GM12878 (cell line): ENCODE measurements around the gene ZNF93. TPM values are rescaled to one million over a fixed set of nuclear protein-coding genes. Genes with fewer than 3 reads are reported as not detected.

ENCODE experiments used
- ATAC-seq: fragments of 200-7000 bp; cut with Tn5 transposase; 3 replicates; pipeline ENCODE4 v1.9.1; 2020; ENCODE audit warnings: mild to moderate bottlenecking, moderate library complexity
- BruUV-seq: library from RNA; stranded (reverse); fragments of 400-500 nt; replicated peaks from 2 replicates; lab custom pipeline; 2021; lab: Mats Ljungman, UMichigan
- CTCF ChIA-PET: fragments of 300-600 bp; sonication (Branson Sonifier 250); formaldehyde crosslinking; extraction: SDS; loops from one replicate; lab custom pipeline; 2021; ENCODE audit warnings: inconsistent platforms; lab: Yijun Ruan, JAX
- POLR2A ChIA-PET: fragments of 350-600 bp; formaldehyde crosslinking; extraction: SDS; loops from one replicate; lab custom pipeline; 2021; ENCODE audit warnings: inconsistent platforms; lab: Charles Lee
- RAD21 ChIA-PET: fragments of 300-600 bp; sonication (Branson Sonifier 250); formaldehyde crosslinking; loops from one replicate; lab custom pipeline; 2023; ENCODE audit warnings: antibody characterized with exemption; ENCODE audit not compliant: unreplicated experiment; lab: Charles Lee
- SMC1A ChIA-PET: fragments of 300-600 bp; sonication (Branson Sonifier 250); formaldehyde crosslinking; loops from one replicate; lab custom pipeline; 2023; ENCODE audit not compliant: unreplicated experiment, uncharacterized antibody; lab: Charles Lee
- DNase-seq: peaks from one replicate; pipeline ENCODE4 v3.0.0-alpha.2; 2011; ENCODE audit warnings: low read depth, low spot score
- FAIRE-seq: peaks from 3 replicates; lab custom pipeline; 2011; peaks lifted over from hg19 to GRCh38; lab: Jason Lieb, UNC
- H2AFZ ChIP-seq: 2 replicates; pipeline ENCODE4 v1.6.0; 2011; ENCODE audit warnings: low read depth, low read length, control low read depth; ENCODE audit not compliant: control insufficient read depth
- H3K27ac ChIP-seq: 2 replicates; pipeline ENCODE4 v1.5.1; 2011; ENCODE audit warnings: control low read depth; ENCODE audit not compliant: control insufficient read depth, insufficient read depth
- H3K27me3 ChIP-seq, 2 experiments: replicated peaks in 1 of 2; 2 replicates each; pipeline versions ENCODE4 v1.6.0 to v1.6.1; 2011; ENCODE audit warnings: low read length in 1 of 2; ENCODE audit not compliant: control insufficient read depth in 2 of 2, insufficient read depth in 2 of 2
- H3K36me3 ChIP-seq, 2 experiments: 2 replicates each; pipeline ENCODE4 v1.5.1; 2011; ENCODE audit warnings: low read length in 1 of 2; ENCODE audit not compliant: control insufficient read depth in 2 of 2, insufficient read depth in 2 of 2
- H3K4me1 ChIP-seq: 2 replicates; pipeline ENCODE4 v1.6.1; 2011; ENCODE audit warnings: mild to moderate bottlenecking, low read length, moderate library complexity, mixed read lengths; ENCODE audit not compliant: control insufficient read depth, insufficient read depth
- H3K4me2 ChIP-seq: 2 replicates; pipeline ENCODE4 v1.6.0; 2011; ENCODE audit warnings: control low read depth; ENCODE audit not compliant: control insufficient read depth, insufficient read depth
- H3K4me3 ChIP-seq: fragments of 200-600 bp; sonication (generic); 2 replicates; pipeline ENCODE4 v1.5.1; 2016
- H3K79me2 ChIP-seq: 2 replicates; pipeline ENCODE4 v1.6.0; 2011; ENCODE audit warnings: low read length; ENCODE audit not compliant: control insufficient read depth, insufficient read depth
- H3K9ac ChIP-seq: 2 replicates; pipeline ENCODE4 v1.8.0; 2011; ENCODE audit warnings: low read length, control low read depth, mixed read lengths; ENCODE audit not compliant: control insufficient read depth, insufficient read depth
- H3K9me3 ChIP-seq: replicated peaks from 3 replicates; pipeline ENCODE4 v1.5.1; 2011; ENCODE audit warnings: mild to moderate bottlenecking, low read length; ENCODE audit not compliant: control insufficient read depth, insufficient read depth
- H4K20me1 ChIP-seq: 2 replicates; pipeline ENCODE4 v1.6.0; 2011; ENCODE audit not compliant: control insufficient read depth, insufficient read depth
- CHD4 ChIP-seq: fragments of 200-600 bp; sonication (generic); IDR thresholded peaks from 2 replicates; pipeline ENCODE4 v1.6.1; 2016; ENCODE audit warnings: mild to moderate bottlenecking
- CREB1 ChIP-seq: IDR thresholded peaks from 2 replicates; pipeline ENCODE4 v1.6.1; 2012; ENCODE audit warnings: low read depth, mild to moderate bottlenecking, inconsistent platforms
- CREM ChIP-seq: IDR thresholded peaks from 2 replicates; pipeline ENCODE4 v1.6.1; 2014; ENCODE audit warnings: antibody characterized with exemption, low read depth
- ESRRA ChIP-seq: IDR thresholded peaks from 2 replicates; pipeline ENCODE4 v1.6.1; 2012; ENCODE audit warnings: mild to moderate bottlenecking, low read length, improper control_type of control experiment
- FOXK2 ChIP-seq: fragments of 450-650 bp; IDR thresholded peaks from 2 replicates; pipeline ENCODE4 v1.6.1; 2017; ENCODE audit warnings: mild to moderate bottlenecking, moderate library complexity
- MEF2A ChIP-seq: IDR thresholded peaks from 2 replicates; pipeline ENCODE4 v1.6.1; 2011; ENCODE audit warnings: low read depth, mild to moderate bottlenecking, low read length, moderate library complexity; ENCODE audit not compliant: insufficient read depth
- PAX8 ChIP-seq: fragments of 450-650 bp; IDR thresholded peaks from 2 replicates; pipeline ENCODE4 v1.6.1; 2017; ENCODE audit warnings: mild to moderate bottlenecking, moderate library complexity
- RBBP5 ChIP-seq: fragments of 200-600 bp; sonication (generic); conservative IDR thresholded peaks from 2 replicates; pipeline ENCODE4 v1.6.1; 2016
- SMC3 ChIP-seq: IDR thresholded peaks from 2 replicates; pipeline ENCODE4 v1.6.1; 2011; ENCODE audit warnings: low read length, improper control_type of control experiment, borderline replicate concordance
- SPI1 ChIP-seq: IDR thresholded peaks from 2 replicates; pipeline ENCODE4 v1.6.1; 2011; ENCODE audit warnings: low read depth, mild to moderate bottlenecking, low read length, moderate library complexity, borderline replicate concordance; ENCODE audit not compliant: insufficient read depth
- SREBF1 ChIP-seq: IDR thresholded peaks from 2 replicates; pipeline ENCODE4 v1.6.1; 2012; ENCODE audit warnings: mild to moderate bottlenecking, low read length
- SRF ChIP-seq, 2 experiments: IDR thresholded peaks; 2 replicates each; pipeline ENCODE4 v1.6.1; 2011; ENCODE audit warnings: low read depth in 2 of 2, low read length in 2 of 2, mild to moderate bottlenecking in 1 of 2, moderate library complexity in 1 of 2
- SUPT20H ChIP-seq: IDR thresholded peaks from 2 replicates; pipeline ENCODE4 v1.6.1; 2011; ENCODE audit warnings: low read depth, mild to moderate bottlenecking, low read length, moderate library complexity, borderline replicate concordance; ENCODE audit not compliant: control insufficient read depth
- YY1 ChIP-seq: IDR thresholded peaks from 2 replicates; pipeline ENCODE4 v1.6.1; 2011; ENCODE audit warnings: low read depth, mild to moderate bottlenecking, low read length
- ZNF207 ChIP-seq: fragments of 450-650 bp; IDR thresholded peaks from 2 replicates; pipeline ENCODE4 v1.6.1; 2014; ENCODE audit warnings: antibody characterized with exemption, mild to moderate bottlenecking, borderline replicate concordance
- WGBS: methylation state at CpG from one replicate; pipeline ENCODE4 v1.1.6; 2016; ENCODE audit warnings: low lambda C conversion rate; ENCODE audit not compliant: insufficient replicate concordance, insufficient coverage; ENCODE audit errors: missing lambda C conversion rate; 5-methylcytosine and 5-hydroxymethylcytosine counted together
- in situ Hi-C: fragments of 300-500 bp; cut with MboI; formaldehyde crosslinking; loops from 9 replicates; pipeline ENCODE4 v1.14.3; 2018; ENCODE audit warnings: mixed read lengths
- intact Hi-C: fragments of 100-400 bp; cut with micrococcal nuclease; formaldehyde crosslinking; loops from one replicate; pipeline ENCODE4 v1.14.2; 2022; ENCODE audit not compliant: unreplicated experiment
- polyA plus RNA-seq, 11 experiments: library from polyadenylated mRNA; depleted of rRNA in 4 of 11; unstranded in 6 of 11; stranded (reverse) in 5 of 11; fragments of >200 nt; fragmentation: Nextera tagmentation in 4 of 11; fragmentation: Illumina TruSeq in 1 of 11; extraction: Ambion mirVana in 4 of 11; extraction: Trizol in 1 of 11; gene quantifications; 1 replicate in 1 of 11; 2 replicates in 10 of 11; pipeline versions ENCODE4 v1.2.1 to v1.2.3, GENCODE V29; 2011 to 2016; ENCODE audit warnings: inconsistent platforms in 2 of 11, missing spikeins in 2 of 11, low read depth in 1 of 11
- total RNA-seq, 4 experiments: library from RNA; depleted of rRNA in 3 of 4; stranded (reverse); fragments of >200 nt in 3 of 4; fragmentation: Illumina TruSeq in 1 of 4; extraction: Trizol in 1 of 4; gene quantifications; 2 replicates each; pipeline versions ENCODE4 v1.2.1 to v1.2.3, GENCODE V29; 2013 to 2021
- TF ChIP-seq, protein P1 (sequence below): IDR thresholded peaks from 2 replicates; pipeline ENCODE4 v1.6.1; 2012; ENCODE audit warnings: low read depth, low read length, improper control_type of control experiment
- TF ChIP-seq, protein P2 (sequence below): fragments of 450-650 bp; IDR thresholded peaks from 2 replicates; pipeline ENCODE4 v1.6.1; 2017; ENCODE audit warnings: borderline replicate concordance
- TF ChIP-seq, protein P3 (sequence below): fragments of 450-650 bp; IDR thresholded peaks from 2 replicates; pipeline ENCODE4 v1.6.1; 2017; ENCODE audit warnings: antibody characterized with exemption, mild to moderate bottlenecking, moderate library complexity

Gene ZNF93
- total and polyA plus RNA-seq, 10 of the 15 experiments (the other 5 are each of a cell fraction or from before 2014, with no cell fraction given) = 0.70 to 7.9 (median 1.9) TPM

DNA sequence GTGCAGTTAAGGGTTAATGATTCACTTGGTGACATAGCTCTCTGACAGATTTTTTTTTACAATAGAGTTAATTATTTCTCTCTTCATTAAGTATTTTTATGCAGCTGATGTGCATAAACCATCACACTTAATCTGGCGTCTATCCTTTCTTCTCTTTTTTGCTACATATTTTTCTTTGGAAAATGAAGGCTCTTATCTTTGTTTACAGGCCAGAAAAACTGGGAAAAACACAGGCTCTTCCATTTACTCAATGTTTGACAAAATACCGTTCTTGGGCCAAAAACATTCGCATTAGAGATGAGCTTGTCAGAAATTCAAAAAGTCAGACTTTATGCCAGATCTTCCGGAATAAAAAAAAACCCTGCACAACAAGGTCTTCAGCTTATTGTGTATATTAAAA, 23.0 kb upstream of the ZNF93 start:
- ChIA-PET POLR2A (no interaction called here), RAD21 (no interaction called here), SMC1A (interaction anchor here (1.8 kb wide), 1 partner anchor 10 kb away, joined by 13 read pairs; no protein-coding TSS in a partner anchor), CTCF (no interaction called here)
- WGBS = 94% methylated on average over 4 of the region's 4 CpGs
- intact Hi-C loops = no loop called here
- Histone ChIP-seq H3K9me3 (peaks cover 17% of the 10 kb centered on the region; the same call in 2 of the 3 replicates), H3K4me3 (no peak overlapping the region), H4K20me1 (no peaks in the 10 kb centered on the region), H3K27ac (no peak overlapping the region), H3K9ac (no peak overlapping the region), H3K4me2 (no peak overlapping the region), H3K27me3 (no peaks in the 10 kb centered on the region), H3K79me2 (no peaks in the 10 kb centered on the region), H3K4me1 (no peaks in the 10 kb centered on the region), H2AFZ (no peak overlapping the region), H3K36me3 (peaks cover 0 to 3% of the 10 kb centered on the region in 2 experiments; a peak in 2 of 4 replicates)
- no peak for FAIRE-seq
- DNase-seq = no peak
- ATAC-seq = no peak
- no TSS peak for BruUV-seq
- in situ Hi-C loops = no loop called here
- no peak for TF ChIP-seq SPI1
- TF ChIP-seq CREM = no peak
- no peak for TF ChIP-seq CHD4
- TF ChIP-seq, protein P1, sequence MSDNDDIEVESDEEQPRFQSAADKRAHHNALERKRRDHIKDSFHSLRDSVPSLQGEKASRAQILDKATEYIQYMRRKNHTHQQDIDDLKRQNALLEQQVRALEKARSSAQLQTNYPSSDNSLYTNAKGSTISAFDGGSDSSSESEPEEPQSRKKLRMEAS = no peak
- TF ChIP-seq RBBP5 = no peak
- no peak for TF ChIP-seq SRF (IDR thresholded peaks at IDR 0.05; ENCODE audit: low read depth in 2 of 2, low read length in 2 of 2)
- TF ChIP-seq ESRRA = no peak
- TF ChIP-seq SREBF1 = no peak
- TF ChIP-seq PAX8 = no peak
- TF ChIP-seq YY1 = no peak
- TF ChIP-seq MEF2A = no peak
- no peak for TF ChIP-seq FOXK2
- TF ChIP-seq, protein P2, sequence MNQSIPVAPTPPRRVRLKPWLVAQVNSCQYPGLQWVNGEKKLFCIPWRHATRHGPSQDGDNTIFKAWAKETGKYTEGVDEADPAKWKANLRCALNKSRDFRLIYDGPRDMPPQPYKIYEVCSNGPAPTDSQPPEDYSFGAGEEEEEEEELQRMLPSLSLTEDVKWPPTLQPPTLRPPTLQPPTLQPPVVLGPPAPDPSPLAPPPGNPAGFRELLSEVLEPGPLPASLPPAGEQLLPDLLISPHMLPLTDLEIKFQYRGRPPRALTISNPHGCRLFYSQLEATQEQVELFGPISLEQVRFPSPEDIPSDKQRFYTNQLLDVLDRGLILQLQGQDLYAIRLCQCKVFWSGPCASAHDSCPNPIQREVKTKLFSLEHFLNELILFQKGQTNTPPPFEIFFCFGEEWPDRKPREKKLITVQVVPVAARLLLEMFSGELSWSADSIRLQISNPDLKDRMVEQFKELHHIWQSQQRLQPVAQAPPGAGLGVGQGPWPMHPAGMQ = no peak
- TF ChIP-seq SUPT20H = no peak
- no peak for TF ChIP-seq CREB1
- no peak for TF ChIP-seq ZNF207
- no peak for TF ChIP-seq SMC3
- TF ChIP-seq, protein P3, sequence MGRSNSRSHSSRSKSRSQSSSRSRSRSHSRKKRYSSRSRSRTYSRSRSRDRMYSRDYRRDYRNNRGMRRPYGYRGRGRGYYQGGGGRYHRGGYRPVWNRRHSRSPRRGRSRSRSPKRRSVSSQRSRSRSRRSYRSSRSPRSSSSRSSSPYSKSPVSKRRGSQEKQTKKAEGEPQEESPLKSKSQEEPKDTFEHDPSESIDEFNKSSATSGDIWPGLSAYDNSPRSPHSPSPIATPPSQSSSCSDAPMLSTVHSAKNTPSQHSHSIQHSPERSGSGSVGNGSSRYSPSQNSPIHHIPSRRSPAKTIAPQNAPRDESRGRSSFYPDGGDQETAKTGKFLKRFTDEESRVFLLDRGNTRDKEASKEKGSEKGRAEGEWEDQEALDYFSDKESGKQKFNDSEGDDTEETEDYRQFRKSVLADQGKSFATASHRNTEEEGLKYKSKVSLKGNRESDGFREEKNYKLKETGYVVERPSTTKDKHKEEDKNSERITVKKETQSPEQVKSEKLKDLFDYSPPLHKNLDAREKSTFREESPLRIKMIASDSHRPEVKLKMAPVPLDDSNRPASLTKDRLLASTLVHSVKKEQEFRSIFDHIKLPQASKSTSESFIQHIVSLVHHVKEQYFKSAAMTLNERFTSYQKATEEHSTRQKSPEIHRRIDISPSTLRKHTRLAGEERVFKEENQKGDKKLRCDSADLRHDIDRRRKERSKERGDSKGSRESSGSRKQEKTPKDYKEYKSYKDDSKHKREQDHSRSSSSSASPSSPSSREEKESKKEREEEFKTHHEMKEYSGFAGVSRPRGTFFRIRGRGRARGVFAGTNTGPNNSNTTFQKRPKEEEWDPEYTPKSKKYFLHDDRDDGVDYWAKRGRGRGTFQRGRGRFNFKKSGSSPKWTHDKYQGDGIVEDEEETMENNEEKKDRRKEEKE = no peak
